HepG2 (cell line): ENCODE results near the gene BPIFB6. TPM values are rescaled to one million over a fixed set of nuclear protein-coding genes. Genes with fewer than 3 reads are reported as not detected.

Experiments used
- ARID5B ChIP-seq: IDR thresholded peaks from 2 replicates; pipeline ENCODE4 v1.4.0; 2020; ENCODE audit warnings: mild to moderate bottlenecking, missing genetic modification reagents
- CBX2 ChIP-seq, 2 experiments: fragments of 200-600 bp in 1 of 2; sonication (generic); formaldehyde crosslinking in 1 of 2; IDR thresholded peaks; 2 replicates each; pipeline versions ENCODE4 v1.7.0 to v1.8.1; 2018 to 2022; ENCODE audit warnings: low read depth in 2 of 2, low read length in 1 of 2, mild to moderate bottlenecking in 1 of 2, missing genetic modification reagents in 1 of 2
- DRAP1 ChIP-seq: IDR thresholded peaks from 2 replicates; pipeline ENCODE4 v1.6.1; 2016; ENCODE audit warnings: missing genetic modification reagents, missing compliant biosample characterization
- EED ChIP-seq: sonication (generic); formaldehyde crosslinking; IDR thresholded peaks from 2 replicates; pipeline ENCODE4 v1.5.0; 2020; ENCODE audit warnings: mild to moderate bottlenecking, missing genetic modification reagents
- FOXK1 ChIP-seq: sonication (generic); formaldehyde crosslinking; IDR thresholded peaks from 2 replicates; pipeline ENCODE4 v1.4.0; 2020; ENCODE audit warnings: low read depth, missing genetic modification reagents, borderline replicate concordance
- HNRNPLL ChIP-seq: fragments of 200-400 bp; formaldehyde crosslinking; IDR thresholded peaks from 2 replicates; pipeline ENCODE4 v1.6.1; 2017; ENCODE audit warnings: mild to moderate bottlenecking, low read depth, low read length; ENCODE audit not compliant: poor library complexity, severe bottlenecking
- KLF9 ChIP-seq: IDR thresholded peaks from 2 replicates; pipeline ENCODE4 v1.6.1; 2016; ENCODE audit warnings: low read depth
- MED1 ChIP-seq: sonication (generic); formaldehyde crosslinking; IDR thresholded peaks from 2 replicates; pipeline ENCODE4 v1.4.0; 2020; ENCODE audit warnings: missing genetic modification reagents
- NRL ChIP-seq: sonication (generic); formaldehyde crosslinking; IDR thresholded peaks from 2 replicates; pipeline ENCODE4 v1.5.0; 2020; ENCODE audit warnings: missing genetic modification reagents, mild to moderate bottlenecking, moderate library complexity, borderline replicate concordance
- RXRB ChIP-seq: IDR thresholded peaks from 2 replicates; pipeline ENCODE4 v1.6.1; 2016; ENCODE audit warnings: borderline replicate concordance, missing genetic modification reagents, missing compliant biosample characterization
- ZBTB49 ChIP-seq: sonication (generic); formaldehyde crosslinking; IDR thresholded peaks from 2 replicates; pipeline ENCODE4 v1.4.0; 2020; ENCODE audit warnings: missing genetic modification reagents, borderline replicate concordance
- ZFY ChIP-seq: sonication (generic); formaldehyde crosslinking; IDR thresholded peaks from 2 replicates; pipeline ENCODE4 v1.4.0; 2020; ENCODE audit warnings: missing genetic modification reagents
- ZNF143 ChIP-seq: sonication (generic); formaldehyde crosslinking; IDR thresholded peaks from 2 replicates; pipeline ENCODE4 v1.4.0; 2020; ENCODE audit warnings: missing genetic modification reagents
- ZNF260 ChIP-seq: sonication (generic); formaldehyde crosslinking; IDR thresholded peaks from 2 replicates; pipeline ENCODE4 v1.4.0; 2020; ENCODE audit warnings: missing genetic modification reagents, low read depth, mild to moderate bottlenecking, borderline replicate concordance
- ZNF367 ChIP-seq: sonication (generic); formaldehyde crosslinking; IDR thresholded peaks from 2 replicates; pipeline ENCODE4 v1.4.0; 2020; ENCODE audit warnings: missing genetic modification reagents, borderline replicate concordance
- ZNF501 ChIP-seq: sonication (generic); formaldehyde crosslinking; IDR thresholded peaks from 2 replicates; pipeline ENCODE4 v1.5.1; 2020; ENCODE audit warnings: mild to moderate bottlenecking, moderate library complexity, missing genetic modification reagents
- ZNF629 ChIP-seq: sonication (generic); formaldehyde crosslinking; conservative IDR thresholded peaks from 2 replicates; pipeline ENCODE4 v1.5.0; 2020; ENCODE audit warnings: missing genetic modification reagents
- ZNF749 ChIP-seq: sonication (generic); formaldehyde crosslinking; IDR thresholded peaks from 2 replicates; pipeline ENCODE4 v1.8.0; 2022; ENCODE audit warnings: mild to moderate bottlenecking, missing genetic modification reagents, moderate library complexity, borderline replicate concordance
- polyA plus RNA-seq, 8 experiments: library from polyadenylated mRNA; depleted of rRNA in 3 of 8; stranded (reverse) in 7 of 8; unstranded in 1 of 8; fragments of >200 nt; fragmentation: Illumina TruSeq in 4 of 8; extraction: Trizol in 4 of 8; gene quantifications; 2 replicates each; pipeline versions ENCODE4 v1.2.1 to v1.2.3, GENCODE V29; 2011 to 2016; ENCODE audit warnings: low read depth in 4 of 8, missing spikeins in 1 of 8, mixed read lengths in 1 of 8; ENCODE audit not compliant: insufficient read depth in 1 of 8
- total RNA-seq, 5 experiments: library from RNA; depleted of rRNA; stranded (reverse); fragments of >200 nt; fragmentation: Illumina TruSeq; extraction: Trizol; gene quantifications; 2 replicates each; pipeline ENCODE4 v1.2.3, GENCODE V29; 2016; ENCODE audit warnings: low read depth in 1 of 5
- TF ChIP-seq, protein P1 (sequence below): sonication (generic); formaldehyde crosslinking; IDR thresholded peaks from 2 replicates; pipeline ENCODE4 v1.4.0; 2020; ENCODE audit warnings: missing genetic modification reagents

Gene BPIFB6
- total and polyA plus RNA-seq, 2 of the 13 experiments (the other 11 are each of a cell fraction or from before 2014, with no cell fraction given) = 0.13 to 1.7 TPM

GRCh38 chr20:32982617-32983458, 48.6 kb upstream of the BPIFB6 start (continued):
- peak; percentile 56; the same call in 1 of the 2 replicates for TF ChIP-seq NRL
- 0 out of 2 replicates have a peak, but pooled peaks have one; percentile 28 for TF ChIP-seq ZNF749 (CRISPR knock-in tag)
- TF ChIP-seq, protein P1, sequence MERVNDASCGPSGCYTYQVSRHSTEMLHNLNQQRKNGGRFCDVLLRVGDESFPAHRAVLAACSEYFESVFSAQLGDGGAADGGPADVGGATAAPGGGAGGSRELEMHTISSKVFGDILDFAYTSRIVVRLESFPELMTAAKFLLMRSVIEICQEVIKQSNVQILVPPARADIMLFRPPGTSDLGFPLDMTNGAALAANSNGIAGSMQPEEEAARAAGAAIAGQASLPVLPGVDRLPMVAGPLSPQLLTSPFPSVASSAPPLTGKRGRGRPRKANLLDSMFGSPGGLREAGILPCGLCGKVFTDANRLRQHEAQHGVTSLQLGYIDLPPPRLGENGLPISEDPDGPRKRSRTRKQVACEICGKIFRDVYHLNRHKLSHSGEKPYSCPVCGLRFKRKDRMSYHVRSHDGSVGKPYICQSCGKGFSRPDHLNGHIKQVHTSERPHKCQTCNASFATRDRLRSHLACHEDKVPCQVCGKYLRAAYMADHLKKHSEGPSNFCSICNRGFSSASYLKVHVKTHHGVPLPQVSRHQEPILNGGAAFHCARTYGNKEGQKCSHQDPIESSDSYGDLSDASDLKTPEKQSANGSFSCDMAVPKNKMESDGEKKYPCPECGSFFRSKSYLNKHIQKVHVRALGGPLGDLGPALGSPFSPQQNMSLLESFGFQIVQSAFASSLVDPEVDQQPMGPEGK = peak; percentile 10; the same call in 1 of the 2 replicates
- 0 out of 2 replicates have a peak, but pooled peaks have one; percentile 40 for TF ChIP-seq EED (CRISPR knock-in tag)
- no peak for TF ChIP-seq FOXK1 (CRISPR knock-in tag)
- TF ChIP-seq MED1 (CRISPR knock-in tag) = peak; percentile 15; the same call in 1 of the 2 replicates
- TF ChIP-seq HNRNPLL = peak; percentile 23
- 0 out of 2 replicates have a peak, but pooled peaks have one; percentile 32 for TF ChIP-seq ZNF501 (CRISPR knock-in tag)
- TF ChIP-seq CBX2 (IDR thresholded peaks at IDR 0.05; ENCODE audit: low read depth, low read length) = no peak
- no peak for TF ChIP-seq CBX2 (CRISPR knock-in tag; IDR thresholded peaks at IDR 0.05; ENCODE audit: low read depth)
- TF ChIP-seq ZNF143 (CRISPR knock-in tag) = 0 out of 2 replicates have a peak, but pooled peaks have one; percentile 23
- TF ChIP-seq ZNF367 = no peak
- TF ChIP-seq ZBTB49 (CRISPR knock-in tag) = no peak
- TF ChIP-seq ARID5B (CRISPR knock-in tag) = peak; percentile 26; the same call in 1 of the 2 replicates
- TF ChIP-seq ZNF260 = no peak
- TF ChIP-seq ZNF629 (CRISPR knock-in tag) = 0 out of 2 replicates have a peak, but pooled peaks have one; percentile 7
- peak; percentile 50 for TF ChIP-seq ZFY
- TF ChIP-seq RXRB (CRISPR knock-in tag) = peak; percentile 21; the same call in 1 of the 2 replicates
- TF ChIP-seq DRAP1 (CRISPR knock-in tag) = no peak
- TF ChIP-seq KLF9 = no peak
